GM23248 (cell line): ENCODE data around the gene CD93. TPM values are rescaled to one million over a fixed set of nuclear protein-coding genes. Genes with fewer than 3 reads are reported as not detected.

Source experiments
- DNase-seq: peaks from one replicate; pipeline ENCODE4 v3.0.0-alpha.2; 2015
- H2AFZ ChIP-seq: fragments of 200-600 bp; sonication (generic); 2 replicates; pipeline ENCODE4 v1.6.1; 2016; ENCODE audit warnings: antibody characterized with exemption
- H3F3A ChIP-seq: fragments of 200-600 bp; sonication (generic); 2 replicates; pipeline ENCODE4 v1.6.1; 2016; ENCODE audit warnings: mild to moderate bottlenecking, antibody characterized with exemption, mixed run types; ENCODE audit not compliant: insufficient read depth
- H3K27ac ChIP-seq: fragments of 200-600 bp; sonication (generic); 2 replicates; pipeline ENCODE4 v1.5.1; 2016; ENCODE audit warnings: mild to moderate bottlenecking
- H3K27me3 ChIP-seq: fragments of 200-600 bp; sonication (generic); replicated peaks from 2 replicates; pipeline ENCODE4 v1.6.1; 2016; ENCODE audit warnings: mild to moderate bottlenecking; ENCODE audit not compliant: insufficient read depth
- H3K36me3 ChIP-seq: fragments of 200-600 bp; sonication (generic); 2 replicates; pipeline ENCODE4 v1.6.1; 2016; ENCODE audit warnings: low read depth, mild to moderate bottlenecking
- H3K4me1 ChIP-seq: fragments of 200-600 bp; sonication (generic); 2 replicates; pipeline ENCODE4 v1.6.1; 2016; ENCODE audit warnings: mild to moderate bottlenecking; ENCODE audit not compliant: insufficient read depth
- H3K4me2 ChIP-seq: fragments of 200-600 bp; sonication (generic); one replicate; pipeline ENCODE4 v1.6.1; 2016; ENCODE audit warnings: mild to moderate bottlenecking; ENCODE audit not compliant: unreplicated experiment
- H3K4me3 ChIP-seq: fragments of 200-600 bp; sonication (generic); 2 replicates; pipeline ENCODE4 v1.5.1; 2016; ENCODE audit warnings: mild to moderate bottlenecking
- H3K79me2 ChIP-seq: fragments of 200-600 bp; sonication (generic); 2 replicates; pipeline ENCODE4 v1.6.1; 2016; ENCODE audit warnings: mild to moderate bottlenecking; ENCODE audit not compliant: insufficient read depth
- H3K9ac ChIP-seq: fragments of 200-600 bp; sonication (generic); 2 replicates; pipeline ENCODE4 v1.6.1; 2016; ENCODE audit warnings: mild to moderate bottlenecking
- H3K9me2 ChIP-seq: fragments of 200-600 bp; sonication (generic); 2 replicates; pipeline ENCODE4 v1.6.1; 2016; ENCODE audit warnings: mixed run types, mild to moderate bottlenecking, moderate library complexity; ENCODE audit not compliant: insufficient read depth
- H3K9me3 ChIP-seq: fragments of 200-600 bp; sonication (generic); one replicate; pipeline ENCODE4 v1.6.1; 2017; ENCODE audit warnings: low read depth
- H4K20me1 ChIP-seq: fragments of 200-600 bp; sonication (generic); 2 replicates; pipeline ENCODE4 v1.6.0; 2016; ENCODE audit not compliant: insufficient read depth
- EZH2 ChIP-seq: fragments of 200-600 bp; sonication (generic); IDR thresholded peaks from 2 replicates; pipeline ENCODE4 v1.6.1; 2018; ENCODE audit warnings: antibody characterized with exemption, mild to moderate bottlenecking; ENCODE audit not compliant: insufficient read depth, poor library complexity, severe bottlenecking
- EZH2phosphoT487 ChIP-seq: fragments of 200-600 bp; sonication (generic); IDR thresholded peaks from 2 replicates; pipeline ENCODE4 v1.6.1; 2018; ENCODE audit warnings: antibody characterized with exemption, moderate library complexity, mild to moderate bottlenecking, low read depth; ENCODE audit not compliant: insufficient read depth
- WGBS, 2 experiments: methylation state at CpG; one replicate each; pipeline ENCODE4 v1.1.6; 2015 to 2017; ENCODE audit warnings: low lambda C conversion rate in 2 of 2, low coverage in 1 of 2; ENCODE audit errors: missing lambda C conversion rate in 2 of 2; 5-methylcytosine and 5-hydroxymethylcytosine counted together
- in situ Hi-C: fragments of 300-500 bp; cut with MboI; formaldehyde crosslinking; loops from 2 replicates; pipeline ENCODE4 v1.15.0; 2020
- polyA plus RNA-seq: library from polyadenylated mRNA; unstranded; fragments of >200 nt; fragmentation: Nextera tagmentation; extraction: Ambion mirVana; gene quantifications from 2 replicates; pipeline ENCODE4 v1.2.1, GENCODE V29; 2016
- total RNA-seq: library from RNA; depleted of rRNA; stranded (reverse); fragments of >200 nt; shearing (Covaris generic); gene quantifications from 2 replicates; pipeline ENCODE4 v1.2.3, GENCODE V29; 2014; rRNA removed

Gene CD93
- total and polyA plus RNA-seq, 2 experiments from 2014 or later, result 0.03 TPM; not detected in 1

DNA sequence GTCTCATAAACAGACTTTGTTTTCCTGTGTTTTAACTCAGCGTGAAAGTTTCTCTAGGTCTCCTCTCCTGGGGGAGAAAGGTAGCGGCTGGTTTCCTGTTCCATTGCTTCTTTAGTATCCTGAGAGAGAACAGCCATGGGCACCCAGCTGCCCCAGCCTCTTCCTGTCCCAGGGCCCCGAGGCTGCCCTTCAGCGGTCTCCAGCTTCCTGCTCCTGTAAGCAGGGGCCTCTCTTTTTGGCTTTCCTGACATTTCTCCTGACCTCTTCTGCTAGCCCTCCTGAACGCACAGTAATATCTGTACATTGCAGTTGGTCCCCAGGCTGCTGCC is 53.4 kb downstream of the CD93 start:
- H3K79me2 ChIP-seq, result no peaks in the 10 kb centered on the region
- in situ Hi-C loops, result no loop called here
- no peak overlapping the region for H3K27ac ChIP-seq
- no peaks in the 10 kb centered on the region for H3K9me2 ChIP-seq
- H3F3A ChIP-seq, result no peaks in the 10 kb centered on the region
- H3K4me1 ChIP-seq, result no peaks in the 10 kb centered on the region
- no peak overlapping the region for H2AFZ ChIP-seq
- H3K9me3 ChIP-seq, result no peaks in the 10 kb centered on the region
- H3K4me3 ChIP-seq, result no peak overlapping the region
- WGBS, 2 experiments, result 96 to 100% methylated on average over 5 of the region's 5 CpGs
- DNase-seq, result no peak
- no peaks in the 10 kb centered on the region for H3K36me3 ChIP-seq
- no peaks in the 10 kb centered on the region for H4K20me1 ChIP-seq
- no peak overlapping the region for H3K4me2 ChIP-seq
- no peak overlapping the region for H3K9ac ChIP-seq
- no peak for TF ChIP-seq EZH2phosphoT487
- TF ChIP-seq EZH2, result no peak
- H3K27me3 ChIP-seq, result peaks cover 51% of the 10 kb centered on the region

DNA sequence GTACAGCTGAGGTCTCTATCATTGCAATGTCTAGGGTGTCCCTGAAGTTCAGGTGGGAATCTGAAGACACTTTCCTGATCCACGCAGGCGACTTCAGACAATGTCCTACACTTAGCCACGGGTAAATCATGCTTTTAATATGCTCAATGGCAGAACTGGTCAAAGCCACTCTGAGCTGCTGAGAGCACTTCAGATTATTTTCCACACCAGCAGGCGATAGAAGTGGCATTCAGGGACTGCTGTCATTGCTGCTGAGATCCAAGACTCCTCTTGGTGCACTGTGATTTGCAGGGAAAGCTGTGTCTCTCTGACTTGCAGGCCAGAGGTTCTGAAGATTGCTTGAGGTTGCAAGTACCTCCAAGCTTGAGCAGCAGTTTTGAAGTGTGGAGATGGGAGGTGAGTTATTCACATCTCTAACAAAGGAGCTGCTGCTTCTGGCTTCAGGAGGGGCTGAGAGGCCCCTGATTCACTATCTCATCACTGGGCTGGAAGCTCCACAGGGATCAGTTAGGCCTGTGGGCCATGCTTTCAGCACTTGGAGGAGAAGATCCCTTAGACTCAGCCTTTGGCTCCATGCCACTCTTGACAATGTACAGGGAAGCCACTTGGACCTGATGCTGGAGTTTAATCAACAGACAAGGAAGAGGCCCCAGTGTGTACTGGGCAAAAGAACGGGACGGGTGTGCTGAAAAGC is 53.9 kb downstream of the CD93 start:
- no peak for TF ChIP-seq EZH2
- TF ChIP-seq EZH2phosphoT487, result no peak
- Histone ChIP-seq H3K4me1 (no peaks in the 10 kb centered on the region), H3K9ac (no peak overlapping the region), H3K4me3 (no peak overlapping the region), H3K9me3 (no peaks in the 10 kb centered on the region), H3K4me2 (no peak overlapping the region), H2AFZ (no peak overlapping the region), H3K27me3 (peaks cover 49% of the 10 kb centered on the region), H3K27ac (no peak overlapping the region), H3K9me2 (no peaks in the 10 kb centered on the region), H4K20me1 (no peaks in the 10 kb centered on the region), H3K36me3 (no peaks in the 10 kb centered on the region), H3F3A (no peaks in the 10 kb centered on the region), H3K79me2 (no peaks in the 10 kb centered on the region)
- 78 to 81% methylated on average over 6 of the region's 6 CpGs for WGBS, 2 experiments
- in situ Hi-C loops, result no loop called here
- no peak for DNase-seq

DNA sequence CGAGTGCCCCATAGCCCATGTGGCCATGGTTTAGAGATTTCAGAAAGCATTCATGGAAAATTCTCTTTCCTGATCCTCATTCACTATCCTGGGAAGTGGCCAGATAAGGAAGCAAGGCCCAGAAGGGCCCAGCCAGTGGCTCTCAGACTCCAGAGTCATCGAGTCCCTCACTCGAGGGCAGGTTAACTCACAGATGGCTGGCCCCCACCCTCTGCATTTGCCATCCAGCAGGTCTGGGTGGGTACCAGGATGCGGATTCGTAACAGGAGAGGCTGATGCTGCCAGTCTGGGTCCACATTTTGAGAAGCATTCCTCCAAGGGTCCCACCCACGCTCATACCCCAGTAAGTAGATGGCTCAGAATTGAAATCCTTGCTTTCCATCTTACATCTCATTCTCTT is 54.8 kb downstream of the CD93 start:
- in situ Hi-C loops, result no loop called here
- H4K20me1 ChIP-seq, result no peaks in the 10 kb centered on the region

More for the DNA sequence above, 54.8 kb downstream of the CD93 start:
- no peaks in the 10 kb centered on the region for H3K9me2 ChIP-seq
- H3K4me2 ChIP-seq, result no peak overlapping the region
- no peak overlapping the region for H3K4me3 ChIP-seq
- H3K27ac ChIP-seq, result no peak overlapping the region
- 77 to 81% methylated on average over 6 of the region's 6 CpGs for WGBS, 2 experiments
- H3K4me1 ChIP-seq, result no peaks in the 10 kb centered on the region
- H3K9ac ChIP-seq, result no peak overlapping the region
- TF ChIP-seq EZH2 (no peak), EZH2phosphoT487 (no peak)
- H2AFZ ChIP-seq, result no peak overlapping the region
- H3K9me3 ChIP-seq, result no peaks in the 10 kb centered on the region
- H3F3A ChIP-seq, result no peaks in the 10 kb centered on the region
- H3K36me3 ChIP-seq, result no peaks in the 10 kb centered on the region
- H3K79me2 ChIP-seq, result no peaks in the 10 kb centered on the region
- H3K27me3 ChIP-seq, result peaks cover 47% of the 10 kb centered on the region
- DNase-seq, result no peak

Other genes with a start within 250 kb of the CD93 start
- gene SSTR4, start 51.0 kb downstream of the CD93 start, total RNA-seq, result not detected in 2 replicates
- gene SSTR4, start 51.0 kb downstream of the CD93 start, polyA plus RNA-seq, result not detected in 2 replicates
- gene THBD, start 36.7 kb downstream of the CD93 start, total RNA-seq, result 15.6 and 15.7 TPM in 2 replicates
- gene THBD, start 36.7 kb downstream of the CD93 start, polyA plus RNA-seq, result 5.9 and 7.4 TPM in 2 replicates